K562 (cell line): ENCODE measurements around the gene TGFB1I1. TPM values are rescaled to one million over a fixed set of nuclear protein-coding genes. Genes with fewer than 3 reads are reported as not detected.
A peak's percentile ranks its signal among the peaks of the same experiment; 100 is the strongest.

Experiments used
- ASH1L ChIP-seq: fragments of 450-650 bp; IDR thresholded peaks from 2 replicates; pipeline ENCODE4 v1.6.1; 2018; ENCODE audit warnings: borderline replicate concordance, mild to moderate bottlenecking, low read depth; ENCODE audit not compliant: partially characterized antibody
- BACH1 ChIP-seq: fragments of 200-800 bp; sonication (Bioruptor generic); IDR thresholded peaks from 2 replicates; pipeline ENCODE4 v1.6.1; 2016; ENCODE audit warnings: missing genetic modification characterization, missing compliant biosample characterization
- CEBPG ChIP-seq, 3 experiments: fragments of 200-800 bp in 1 of 3; sonication (Bioruptor generic) in 1 of 3; sonication (generic) in 1 of 3; formaldehyde crosslinking in 1 of 3; IDR thresholded peaks in 2 of 3; conservative IDR thresholded peaks in 1 of 3; 2 replicates each; pipeline versions ENCODE4 v1.6.1 to v1.8.0; 2016 to 2022; ENCODE audit warnings: missing compliant biosample characterization in 2 of 3, missing genetic modification characterization in 2 of 3, mild to moderate bottlenecking in 1 of 3, missing genetic modification reagents in 1 of 3
- DPF2 ChIP-seq: fragments of 450-650 bp; IDR thresholded peaks from 2 replicates; pipeline ENCODE4 v1.6.1; 2016
- FOXM1 ChIP-seq, 2 experiments: fragments of 450-650 bp in 1 of 2; sonication (generic) in 1 of 2; formaldehyde crosslinking in 1 of 2; IDR thresholded peaks; 2 replicates each; pipeline versions ENCODE4 v1.6.1 to v1.9.0; 2017 to 2022; ENCODE audit warnings: low read depth in 2 of 2, mild to moderate bottlenecking in 2 of 2, missing genetic modification reagents in 1 of 2, moderate library complexity in 1 of 2
- GABPB1 ChIP-seq: sonication (generic); formaldehyde crosslinking; IDR thresholded peaks from 2 replicates; pipeline ENCODE4 v1.8.0; 2022; ENCODE audit warnings: mild to moderate bottlenecking, missing genetic modification reagents
- GTF2E2 ChIP-seq: fragments of 200-800 bp; sonication (Bioruptor generic); IDR thresholded peaks from 2 replicates; pipeline ENCODE4 v1.6.1; 2016; ENCODE audit warnings: missing genetic modification characterization, missing compliant biosample characterization
- HDAC1 ChIP-seq, 2 experiments: fragments of 450-650 bp; IDR thresholded peaks; 2 replicates each; pipeline ENCODE4 v1.6.1; 2016 to 2017; ENCODE audit warnings: inconsistent platforms in 1 of 2, mild to moderate bottlenecking in 1 of 2, moderate library complexity in 1 of 2
- HDGF ChIP-seq: fragments of 450-650 bp; IDR thresholded peaks from 2 replicates; pipeline ENCODE4 v1.6.1; 2016
- MEIS2 ChIP-seq: fragments of 450-650 bp; IDR thresholded peaks from 2 replicates; pipeline ENCODE4 v1.6.1; 2014; ENCODE audit warnings: mild to moderate bottlenecking; ENCODE audit not compliant: partially characterized antibody
- MYC ChIP-seq, 2 experiments: fragments of 250-450 bp in 1 of 2; sonication (Bioruptor Pico) in 1 of 2; IDR thresholded peaks; 2 replicates each; pipeline versions ENCODE4 v1.5.1 to v1.6.1; 2012 to 2021; ENCODE audit warnings: low read depth in 2 of 2, borderline replicate concordance in 1 of 2, improper control_type of control experiment in 1 of 2, low read length in 1 of 2, mild to moderate bottlenecking in 1 of 2, moderate library complexity in 1 of 2
- NCOR1 ChIP-seq: fragments of 450-650 bp; IDR thresholded peaks from 2 replicates; pipeline ENCODE4 v1.6.1; 2016; ENCODE audit warnings: mild to moderate bottlenecking, moderate library complexity
- NR2C1 ChIP-seq, 2 experiments: fragments of 450-650 bp; IDR thresholded peaks; 2 replicates each; pipeline ENCODE4 v1.6.1; 2017; ENCODE audit warnings: mild to moderate bottlenecking in 2 of 2, antibody characterized with exemption in 1 of 2, inconsistent platforms in 1 of 2, missing compliant biosample characterization in 1 of 2, missing genetic modification characterization in 1 of 2
- NR2C2 ChIP-seq, 2 experiments: fragments of 200-800 bp in 1 of 2; sonication (Bioruptor generic) in 1 of 2; sonication (generic) in 1 of 2; formaldehyde crosslinking in 1 of 2; IDR thresholded peaks; 2 replicates each; pipeline versions ENCODE4 v1.6.1 to v1.8.0; 2016 to 2022; ENCODE audit warnings: mild to moderate bottlenecking in 1 of 2, missing compliant biosample characterization in 1 of 2, missing genetic modification characterization in 1 of 2, missing genetic modification reagents in 1 of 2
- POLR3G ChIP-seq: IDR thresholded peaks from 2 replicates; pipeline ENCODE4 v1.6.1; 2011; ENCODE audit not compliant: insufficient read length, insufficient replicate concordance; ENCODE audit errors: extremely low read depth
- RCOR1 ChIP-seq, 2 experiments: IDR thresholded peaks; 2 replicates each; pipeline ENCODE4 v1.6.1; 2012; ENCODE audit warnings: low read depth in 2 of 2, low read length in 2 of 2, borderline replicate concordance in 1 of 2, improper control_type of control experiment in 1 of 2
- RHOXF2B ChIP-seq: fragments of 250-450 bp; sonication (Bioruptor Pico); conservative IDR thresholded peaks from 2 replicates; pipeline ENCODE4 v1.5.1; 2021
- RNF2 ChIP-seq: sonication (generic); IDR thresholded peaks from 2 replicates; pipeline ENCODE4 v1.6.1; 2016
- SIRT6 ChIP-seq: IDR thresholded peaks from one replicate; pipeline ENCODE4 v1.6.1; 2012; ENCODE audit warnings: low read depth, mild to moderate bottlenecking, control low read depth, inconsistent platforms, low read length, moderate library complexity
- SMARCE1 ChIP-seq: fragments of 450-650 bp; IDR thresholded peaks from 2 replicates; pipeline ENCODE4 v1.7.1; 2016; ENCODE audit warnings: mild to moderate bottlenecking
- SREBF1 ChIP-seq: fragments of 150-350 bp; IDR thresholded peaks from 2 replicates; pipeline ENCODE4 v1.6.1; 2014; ENCODE audit warnings: antibody characterized with exemption, low read depth, low read length, borderline replicate concordance
- TAF1 ChIP-seq: IDR thresholded peaks from 2 replicates; pipeline ENCODE4 v1.6.1; 2011; ENCODE audit warnings: mild to moderate bottlenecking, low read length, moderate library complexity; ENCODE audit not compliant: insufficient read depth, control insufficient read depth, severe bottlenecking; ENCODE audit errors: extremely low read depth
- TAF7 ChIP-seq: fragments of 450-650 bp; IDR thresholded peaks from 2 replicates; pipeline ENCODE4 v1.6.1; 2016; ENCODE audit warnings: missing genetic modification characterization, missing compliant biosample characterization
- TAF9B ChIP-seq: fragments of 450-650 bp; IDR thresholded peaks from 2 replicates; pipeline ENCODE4 v1.6.1; 2018; ENCODE audit warnings: mild to moderate bottlenecking; ENCODE audit not compliant: partially characterized antibody
- TRIM24 ChIP-seq, 2 experiments: fragments of 450-650 bp; IDR thresholded peaks; 2 replicates each; pipeline ENCODE4 v1.6.1; 2016
- ZNF316 ChIP-seq: fragments of 450-650 bp; IDR thresholded peaks from 2 replicates; pipeline ENCODE4 v1.6.1; 2016
- ZNF431 ChIP-seq: sonication (generic); formaldehyde crosslinking; IDR thresholded peaks from 2 replicates; pipeline ENCODE4 v1.8.0; 2022; ENCODE audit warnings: mild to moderate bottlenecking, missing genetic modification reagents
- ZNF507 ChIP-seq: conservative IDR thresholded peaks from 2 replicates; pipeline ENCODE4 v1.6.1; 2017; ENCODE audit warnings: missing genetic modification characterization, missing compliant biosample characterization
- ZNF589 ChIP-seq: fragments of 200-800 bp; sonication (Bioruptor generic); IDR thresholded peaks from 2 replicates; pipeline ENCODE4 v1.6.1; 2016; ENCODE audit warnings: low read depth, missing genetic modification characterization, missing compliant biosample characterization
- polyA plus RNA-seq, 8 experiments: library from polyadenylated mRNA; depleted of rRNA in 4 of 8; stranded (reverse) in 5 of 8; unstranded in 3 of 8; fragments of >200 nt; fragmentation: Nextera tagmentation in 2 of 8; fragmentation: Illumina TruSeq in 1 of 8; extraction: Ambion mirVana in 2 of 8; extraction: Trizol in 1 of 8; gene quantifications; 2 replicates each; pipeline versions ENCODE4 v1.2.1 to v1.2.3, GENCODE V29; 2011 to 2014; ENCODE audit warnings: inconsistent platforms in 1 of 8, missing spikeins in 1 of 8
- total RNA-seq, 7 experiments: library from RNA; depleted of rRNA in 6 of 7; stranded (reverse); fragments of >200 nt in 6 of 7; fragmentation: Illumina TruSeq in 2 of 7; extraction: Trizol in 2 of 7; gene quantifications; 2 replicates each; pipeline versions ENCODE4 v1.2.1 to v1.2.3, GENCODE V29; 2011 to 2021; ENCODE audit warnings: low replicate concordance in 1 of 7

The TGFB1I1 gene
- total and polyA plus RNA-seq, 9 of the 15 experiments (the other 6 are each of a cell fraction or from before 2014, with no cell fraction given) = 0.04 to 0.91 (median 0.19) TPM

GRCh38 chr16:31453255-31454204, 18.4 kb upstream of the TGFB1I1 start (continued):
- TF ChIP-seq FOXM1 (IDR thresholded peaks at IDR 0.05; ENCODE audit: low read depth) = no peak
- TF ChIP-seq FOXM1 (CRISPR knock-in tag; IDR thresholded peaks at IDR 0.05; ENCODE audit: low read depth) = no peak
- peak; percentile 100 for TF ChIP-seq ZNF316
- 0 out of 4 replicates have a peak, but pooled peaks have one; percentile 11 to 34 for TF ChIP-seq TRIM24 (IDR thresholded peaks at IDR 0.05)
- peak; percentile 34; the same call in 1 of the 2 replicates for TF ChIP-seq NCOR1
- TF ChIP-seq DPF2 = peak; percentile 88
- peak; percentile 31; the same call in 1 of the 2 replicates for TF ChIP-seq CEBPG (CRISPR knock-in tag; IDR thresholded peaks at IDR 0.05)
- TF ChIP-seq CEBPG (tag; conservative IDR thresholded peaks at IDR 0.05 in 1 of 2, IDR thresholded peaks at IDR 0.05 in 1 of 2) = peak in 1 of 2 experiments; percentile 31; a peak in 2 of 4 replicates
- TF ChIP-seq NR2C1 (IDR thresholded peaks at IDR 0.05) = peak; percentile 90
- peak; percentile 92 for TF ChIP-seq NR2C1 (tag; IDR thresholded peaks at IDR 0.05)
- TF ChIP-seq HDAC1 (IDR thresholded peaks at IDR 0.05) = peak in 1 of 2 experiments; percentile 67; a peak in 2 of 4 replicates
- TF ChIP-seq SMARCE1 = peak; percentile 75
- no peak for TF ChIP-seq RNF2
- TF ChIP-seq TAF7 (tag) = peak; percentile 60; the same call in 1 of the 2 replicates
- no peak for TF ChIP-seq GABPB1 (CRISPR knock-in tag)
- 0 out of 4 replicates have a peak, but pooled peaks of 1 of the 2 experiments have one; percentile 28 for TF ChIP-seq RCOR1 (IDR thresholded peaks at IDR 0.05; ENCODE audit: borderline replicate concordance in 1 of 2, low read depth in 2 of 2, low read length in 2 of 2)
- TF ChIP-seq NR2C2 (CRISPR knock-in tag; IDR thresholded peaks at IDR 0.05) = peak; percentile 64; the same call in 1 of the 2 replicates
- peak; percentile 85 for TF ChIP-seq NR2C2 (tag; IDR thresholded peaks at IDR 0.05)
- TF ChIP-seq TAF1 = no peak
- no peak for TF ChIP-seq SREBF1
- peak; percentile 40 for TF ChIP-seq TAF9B
- TF ChIP-seq MEIS2 = peak; percentile 40
- TF ChIP-seq ASH1L = no peak
- no peak for TF ChIP-seq ZNF507 (tag)
- TF ChIP-seq HDGF = peak; percentile 94; the same call in 1 of the 2 replicates
- no peak for TF ChIP-seq SIRT6
- TF ChIP-seq MYC (IDR thresholded peaks at IDR 0.05; ENCODE audit: low read depth, low read length) = no peak
- no peak for TF ChIP-seq MYC (CRISPR knock-in tag; IDR thresholded peaks at IDR 0.05; ENCODE audit: borderline replicate concordance, low read depth)
- TF ChIP-seq RHOXF2B (CRISPR knock-in tag) = no peak
- TF ChIP-seq POLR3G = no peak
- no peak for TF ChIP-seq ZNF431
- peak; percentile 78 for TF ChIP-seq BACH1 (tag)
- no peak for TF ChIP-seq ZNF589
- TF ChIP-seq GTF2E2 (tag) = no peak
